Measurements from ENCODE around the gene GSTM3. TPM values are rescaled to one million over a fixed set of nuclear protein-coding genes. Genes with fewer than 3 reads are reported as not detected.

GSTM3 gene
- total and polyA plus RNA-seq, 2 of the 13 experiments (the other 11 are each of a cell fraction or from before 2014, with no cell fraction given), result 127 to 142 TPM

- peak; percentile 50 to 55; a peak in 2 of 4 replicates for TF ChIP-seq HMGXB4 (CRISPR knock-in tag; IDR thresholded peaks at IDR 0.05; ENCODE audit: borderline replicate concordance in 1 of 2, low read depth in 1 of 2)
- TF ChIP-seq ZNF234 (CRISPR knock-in tag; conservative IDR thresholded peaks at IDR 0.05), result no peak
- no peak for TF ChIP-seq HHEX (CRISPR knock-in tag; IDR thresholded peaks at IDR 0.05)
- peak; percentile 48; the same call in 1 of the 2 replicates for TF ChIP-seq PATZ1 (CRISPR knock-in tag; IDR thresholded peaks at IDR 0.05)
- TF ChIP-seq ZBTB25 (CRISPR knock-in tag; IDR thresholded peaks at IDR 0.05), result peak; percentile 36; the same call in 1 of the 2 replicates
- peak; percentile 40 for TF ChIP-seq XRCC5 (optimal IDR thresholded peaks at IDR 0.05; ENCODE audit: low read length)
- 0 out of 2 replicates have a peak, but pooled peaks have one; percentile 39 for TF ChIP-seq ZNF543 (CRISPR knock-in tag; IDR thresholded peaks at IDR 0.05)
- TF ChIP-seq TGIF2 (CRISPR knock-in tag; IDR thresholded peaks at IDR 0.05), result peak; percentile 39; the same call in 1 of the 2 replicates
- peak; percentile 98 for TF ChIP-seq CTCF (CRISPR knock-in tag; IDR thresholded peaks at IDR 0.05)
- TF ChIP-seq ZNF687 (CRISPR knock-in tag; IDR thresholded peaks at IDR 0.05), result peak; percentile 57; the same call in 1 of the 2 replicates
- TF ChIP-seq NFKB2 (CRISPR knock-in tag; IDR thresholded peaks at IDR 0.05; ENCODE audit: borderline replicate concordance), result peak; percentile 20; the same call in 1 of the 2 replicates
- TF ChIP-seq ZNF839 (CRISPR knock-in tag; IDR thresholded peaks at IDR 0.05; ENCODE audit: borderline replicate concordance), result 0 out of 2 replicates have a peak, but pooled peaks have one; percentile 46
- no peak for TF ChIP-seq TRIM22 (IDR thresholded peaks at IDR 0.05)
- TF ChIP-seq GATAD2A (CRISPR knock-in tag; IDR thresholded peaks at IDR 0.05), result peak; percentile 39; the same call in 1 of the 2 replicates
- peak; percentile 48; the same call in 1 of the 2 replicates for TF ChIP-seq ZNF691 (CRISPR knock-in tag; IDR thresholded peaks at IDR 0.05; ENCODE audit: borderline replicate concordance, low read depth)
Observed at GRCh38 chr1:109776911-109777310, 36.1 kb upstream of the GSTM3 start (continued).

Measured in HepG2 (cell line).